ENCODE results near the gene OR56B1.

DNA sequence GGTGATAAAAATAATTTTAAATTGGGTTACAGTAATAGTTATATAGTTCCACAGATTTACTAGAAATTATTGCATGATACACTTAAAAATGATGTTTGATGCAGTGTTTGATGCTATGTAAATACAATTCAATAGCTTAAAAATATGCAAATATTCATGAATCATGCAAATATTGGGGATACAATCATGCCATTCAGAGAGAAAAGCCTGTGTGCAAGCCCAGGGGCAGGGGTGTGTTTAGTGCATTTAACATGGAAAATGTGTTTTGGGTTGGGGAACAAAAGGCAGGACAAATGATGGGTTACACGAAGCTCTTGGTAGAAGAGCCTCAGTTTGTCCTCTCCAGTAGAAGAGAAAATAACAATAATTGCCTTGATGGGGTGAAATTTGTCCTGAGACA, 40.7 kb upstream of the OR56B1 start:
- no peak for TF ChIP-seq ZNF274 (IDR thresholded peaks at IDR 0.05; ENCODE audit: low read depth, low read length)
- no peak for TF ChIP-seq SUZ12 (IDR thresholded peaks at IDR 0.05; ENCODE audit: extremely low read depth, insufficient read depth, insufficient read length)

Measured in NT2/D1 (cell line).